GM06990 (cell line): Measurements from ENCODE around the gene VSTM4.

Experiments used
- DNase-seq: peaks from one replicate; pipeline ENCODE4 v3.0.0-alpha.2; 2011; ENCODE audit not compliant: insufficient read length; ENCODE audit errors: extremely low read depth
- H3K27me3 ChIP-seq: replicated peaks from 2 replicates; pipeline ENCODE4 v1.6.0; 2011; ENCODE audit warnings: low read length; ENCODE audit not compliant: control insufficient read depth, insufficient read depth
- H3K36me3 ChIP-seq: 2 replicates; pipeline ENCODE4 v1.5.1; 2011; ENCODE audit warnings: low read length; ENCODE audit not compliant: control insufficient read depth, insufficient read depth
- H3K4me3 ChIP-seq: replicated peaks from 2 replicates; pipeline ENCODE4 v1.5.1; 2011; ENCODE audit warnings: low read depth, mild to moderate bottlenecking, control low read depth, low read length
- TF ChIP-seq, protein P1 (sequence below): IDR thresholded peaks from 2 replicates; pipeline ENCODE4 v1.5.1; 2011; ENCODE audit warnings: low read length, control low read depth, mild to moderate bottlenecking, inconsistent platforms; ENCODE audit not compliant: insufficient read depth, poor library complexity, severe bottlenecking

The VSTM4 gene

GRCh38 chr10:49154641-49155040, 39.3 kb upstream of the VSTM4 start:
- DNase-seq, result no peak
- Histone ChIP-seq H3K27me3 (no peaks in the 10 kb centered on the region; the same call in 1 of the 2 replicates), H3K4me3 (no peak overlapping the region), H3K36me3 (no peaks in the 10 kb centered on the region)
- TF ChIP-seq, protein P1, sequence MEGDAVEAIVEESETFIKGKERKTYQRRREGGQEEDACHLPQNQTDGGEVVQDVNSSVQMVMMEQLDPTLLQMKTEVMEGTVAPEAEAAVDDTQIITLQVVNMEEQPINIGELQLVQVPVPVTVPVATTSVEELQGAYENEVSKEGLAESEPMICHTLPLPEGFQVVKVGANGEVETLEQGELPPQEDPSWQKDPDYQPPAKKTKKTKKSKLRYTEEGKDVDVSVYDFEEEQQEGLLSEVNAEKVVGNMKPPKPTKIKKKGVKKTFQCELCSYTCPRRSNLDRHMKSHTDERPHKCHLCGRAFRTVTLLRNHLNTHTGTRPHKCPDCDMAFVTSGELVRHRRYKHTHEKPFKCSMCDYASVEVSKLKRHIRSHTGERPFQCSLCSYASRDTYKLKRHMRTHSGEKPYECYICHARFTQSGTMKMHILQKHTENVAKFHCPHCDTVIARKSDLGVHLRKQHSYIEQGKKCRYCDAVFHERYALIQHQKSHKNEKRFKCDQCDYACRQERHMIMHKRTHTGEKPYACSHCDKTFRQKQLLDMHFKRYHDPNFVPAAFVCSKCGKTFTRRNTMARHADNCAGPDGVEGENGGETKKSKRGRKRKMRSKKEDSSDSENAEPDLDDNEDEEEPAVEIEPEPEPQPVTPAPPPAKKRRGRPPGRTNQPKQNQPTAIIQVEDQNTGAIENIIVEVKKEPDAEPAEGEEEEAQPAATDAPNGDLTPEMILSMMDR, result no peak

GRCh38 chr10:49153971-49154370, 38.6 kb upstream of the VSTM4 start:
- no peak for DNase-seq
- H3K27me3 ChIP-seq, result no peaks in the 10 kb centered on the region; the same call in 1 of the 2 replicates
- TF ChIP-seq, protein P1, result no peak
- H3K36me3 ChIP-seq, result no peaks in the 10 kb centered on the region
- H3K4me3 ChIP-seq, result no peak overlapping the region

DNA sequence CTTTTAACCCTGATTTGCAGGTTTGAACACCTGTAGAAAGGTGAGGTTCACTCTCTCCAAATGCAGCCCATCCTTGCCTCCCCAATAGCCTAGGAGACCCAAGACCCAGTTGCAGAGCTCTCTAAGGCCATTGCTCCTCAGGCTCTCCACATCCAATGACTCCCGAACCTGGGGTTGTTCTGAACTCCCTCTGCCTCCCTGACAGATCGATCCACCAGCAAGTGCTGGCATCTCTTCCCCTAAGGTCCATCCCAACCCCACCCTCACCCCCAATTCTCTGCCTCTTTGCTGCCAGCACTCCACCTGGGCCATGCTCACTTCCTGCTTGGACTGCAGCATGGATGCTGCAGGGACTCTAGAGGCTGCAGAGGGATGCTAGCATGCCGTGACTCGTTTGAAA, 37.8 kb upstream of the VSTM4 start:
- no peaks in the 10 kb centered on the region for H3K36me3 ChIP-seq
- H3K4me3 ChIP-seq, result no peak overlapping the region
- TF ChIP-seq, protein P1, result no peak
- DNase-seq, result no peak
- H3K27me3 ChIP-seq, result no peaks in the 10 kb centered on the region; the same call in 1 of the 2 replicates

DNA sequence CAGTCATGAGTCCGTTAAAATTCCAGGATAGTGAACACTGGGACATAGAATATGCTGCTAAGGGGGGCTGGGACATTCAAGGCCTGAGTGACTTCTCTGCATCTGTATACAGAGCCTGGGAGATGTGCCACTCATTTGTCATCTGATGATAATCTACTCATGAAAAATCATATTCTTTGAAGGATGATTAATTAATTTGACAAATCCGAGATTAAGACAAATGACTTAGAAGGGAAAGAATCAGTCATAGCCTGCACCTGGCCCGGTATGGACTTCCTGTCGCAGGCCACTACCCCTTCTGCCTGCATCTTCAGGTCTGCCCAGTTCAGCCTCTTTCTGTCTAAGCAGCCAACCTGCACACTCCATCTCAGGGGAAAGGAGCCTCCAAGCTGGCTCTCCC, 37.3 kb upstream of the VSTM4 start:
- no peak overlapping the region for H3K4me3 ChIP-seq
- TF ChIP-seq, protein P1, result no peak
- H3K36me3 ChIP-seq, result no peaks in the 10 kb centered on the region
- DNase-seq, result no peak
- no peaks in the 10 kb centered on the region; the same call in 1 of the 2 replicates for H3K27me3 ChIP-seq

DNA sequence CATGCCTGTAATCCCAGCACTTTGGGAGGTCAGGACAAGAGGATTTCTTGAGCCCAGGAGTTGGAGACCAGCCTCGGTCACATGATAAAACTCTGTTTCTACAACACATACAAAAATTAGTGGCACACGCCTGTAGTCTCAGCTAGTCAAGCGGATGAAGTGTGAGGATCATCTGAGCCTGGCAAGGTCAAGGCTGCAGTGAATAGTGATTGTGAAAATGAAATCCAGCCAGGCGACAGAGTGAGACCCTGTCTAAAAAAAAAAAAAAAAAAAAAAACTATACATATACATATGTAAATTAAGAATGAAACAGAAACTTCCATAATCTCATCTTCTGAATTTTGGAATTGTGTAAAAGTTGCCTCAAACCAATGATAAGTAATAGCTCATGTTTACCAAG, 36.7 kb upstream of the VSTM4 start:
- Histone ChIP-seq H3K27me3 (no peaks in the 10 kb centered on the region; the same call in 1 of the 2 replicates), H3K4me3 (no peak overlapping the region), H3K36me3 (no peaks in the 10 kb centered on the region)
- no peak for DNase-seq
- TF ChIP-seq, protein P1, result no peak

GRCh38 chr10:49151481-49151880, 36.2 kb upstream of the VSTM4 start:
- TF ChIP-seq, protein P1, result no peak
- no peaks in the 10 kb centered on the region; the same call in 1 of the 2 replicates for H3K27me3 ChIP-seq
- H3K4me3 ChIP-seq, result no peak overlapping the region
- no peaks in the 10 kb centered on the region for H3K36me3 ChIP-seq
- DNase-seq, result no peak
